ENCODE results near the gene TIMM22.
"Not testable (repeated sequence)": the region's sequence is repeated elsewhere in the genome, so short reads cannot be mapped to it uniquely, and the experiment has no call there.

Gene TIMM22

GRCh38 chr17:979539-980405, 17.2 kb upstream of the TIMM22 start, which contains the start of gene NXN:
Gene NXN (minus strand): TSS chr17:979776.
- Mint-ChIP-seq H3K27me3 (peaks cover 11% of the 10 kb centered on the region), H3K9me3 (no peaks in the 10 kb centered on the region), H3K36me3 (no peaks in the 10 kb centered on the region), H3K4me3 (peak within 1 kb of the TSS; percentile 85), H3K27ac (no peak within 1 kb of the TSS), H3K4me1 (peaks cover 13% of the 10 kb centered on the region)
- DNase-seq (ENCODE audit: low spot score in 2 of 2): peak; percentile 89 to 95
- ATAC-seq (ENCODE audit: low read depth): peak; percentile 75

- ATAC-seq (ENCODE audit: low read depth) (peak; percentile 80), DNase-seq (ENCODE audit: low spot score in 2 of 2) (peak; percentile 73 to 78)
- Mint-ChIP-seq H3K4me3 (peak overlapping the region; percentile 85), H3K36me3 (no peaks in the 10 kb centered on the region), H3K9me3 (no peaks in the 10 kb centered on the region), H3K27me3 (peaks cover 9% of the 10 kb centered on the region), H3K27ac (no peak overlapping the region), H3K4me1 (peaks cover 13% of the 10 kb centered on the region)
Observed at GRCh38 chr17:980406-981291, 16.3 kb upstream of the TIMM22 start.

- peaks cover 13% of the 10 kb centered on the region for H3K4me1 Mint-ChIP-seq
- DNase-seq (ENCODE audit: low spot score in 2 of 2) (no peak), ATAC-seq (ENCODE audit: low read depth) (no peak)
- H3K9me3 Mint-ChIP-seq: no peaks in the 10 kb centered on the region
- peaks cover 8% of the 10 kb centered on the region for H3K27me3 Mint-ChIP-seq
- H3K4me3 Mint-ChIP-seq: peak overlapping the region; percentile 85
- H3K36me3 Mint-ChIP-seq: no peaks in the 10 kb centered on the region
- H3K27ac Mint-ChIP-seq: no peak overlapping the region
Observed at GRCh38 chr17:981292-981658, 15.7 kb upstream of the TIMM22 start.

GRCh38 chr17:983921-984320, 13.0 kb upstream of the TIMM22 start:
- no peak for DNase-seq (ENCODE audit: low spot score in 2 of 2)
- Mint-ChIP-seq H3K9me3 (no peaks in the 10 kb centered on the region), H3K36me3 (no peaks in the 10 kb centered on the region), H3K27ac (no peak overlapping the region), H3K4me3 (no peak overlapping the region), H3K4me1 (peaks cover 10% of the 10 kb centered on the region), H3K27me3 (peaks cover 2% of the 10 kb centered on the region)
- ATAC-seq (ENCODE audit: low read depth): no peak

- no peaks in the 10 kb centered on the region for H3K36me3 Mint-ChIP-seq
- peaks cover 2% of the 10 kb centered on the region for H3K27me3 Mint-ChIP-seq
- H3K4me1 Mint-ChIP-seq: no peaks in the 10 kb centered on the region
- ATAC-seq (ENCODE audit: low read depth): no peak
- H3K9me3 Mint-ChIP-seq: peaks cover 2% of the 10 kb centered on the region
- no peak for DNase-seq (ENCODE audit: low spot score in 2 of 2)
- H3K27ac Mint-ChIP-seq: no peak overlapping the region
- no peak overlapping the region for H3K4me3 Mint-ChIP-seq
Observed at GRCh38 chr17:986322-986929, 10.5 kb upstream of the TIMM22 start.

GRCh38 chr17:987931-988330, 9.0 kb upstream of the TIMM22 start:
- Mint-ChIP-seq H3K4me3 (no peak overlapping the region), H3K36me3 (no peaks in the 10 kb centered on the region), H3K4me1 (no peaks in the 10 kb centered on the region), H3K27ac (no peak overlapping the region), H3K9me3 (peaks cover 2% of the 10 kb centered on the region), H3K27me3 (peaks cover 2% of the 10 kb centered on the region)
- DNase-seq (ENCODE audit: low spot score in 2 of 2): no peak
- no peak for ATAC-seq (ENCODE audit: low read depth)

GRCh38 chr17:988561-988960, 8.4 kb upstream of the TIMM22 start:
- ATAC-seq (ENCODE audit: low read depth) (no peak), DNase-seq (ENCODE audit: low spot score in 2 of 2) (no peak)
- peaks cover 2% of the 10 kb centered on the region for H3K27me3 Mint-ChIP-seq
- H3K4me1 Mint-ChIP-seq: no peaks in the 10 kb centered on the region
- no peak overlapping the region for H3K27ac Mint-ChIP-seq
- H3K9me3 Mint-ChIP-seq: peaks cover 6% of the 10 kb centered on the region
- peaks cover 2% of the 10 kb centered on the region for H3K36me3 Mint-ChIP-seq
- no peak overlapping the region for H3K4me3 Mint-ChIP-seq

- no peak for ATAC-seq (ENCODE audit: low read depth)
- H3K9me3 Mint-ChIP-seq: peaks cover 17% of the 10 kb centered on the region
- peaks cover 2% of the 10 kb centered on the region for H3K4me1 Mint-ChIP-seq
- no peak overlapping the region for H3K27ac Mint-ChIP-seq
- H3K27me3 Mint-ChIP-seq: peaks cover 2% of the 10 kb centered on the region
- no peak overlapping the region for H3K4me3 Mint-ChIP-seq
- DNase-seq (ENCODE audit: low spot score in 2 of 2): no peak
- H3K36me3 Mint-ChIP-seq: peaks cover 8% of the 10 kb centered on the region
Observed at GRCh38 chr17:992933-993332, 4.0 kb upstream of the TIMM22 start.

- H3K4me3 Mint-ChIP-seq; H3K4me1 Mint-ChIP-seq; H3K27me3 Mint-ChIP-seq; DNase-seq (ENCODE audit: low spot score in 2 of 2); ATAC-seq (ENCODE audit: low read depth); H3K27ac Mint-ChIP-seq: not testable (repeated sequence)
- Mint-ChIP-seq H3K36me3 (peaks cover 11% of the 10 kb centered on the region), H3K9me3 (peaks cover 17% of the 10 kb centered on the region)
Observed at GRCh38 chr17:995324-995723, 1.6 kb upstream of the TIMM22 start.

GRCh38 chr17:998111-998510, 1.2 kb downstream of the TIMM22 start:
- Mint-ChIP-seq H3K4me3 (peak overlapping the region; percentile 98), H3K36me3 (peaks cover 25% of the 10 kb centered on the region), H3K27ac (no peak overlapping the region), H3K4me1 (peaks cover 9% of the 10 kb centered on the region), H3K27me3 (no peaks in the 10 kb centered on the region), H3K9me3 (peaks cover 15% of the 10 kb centered on the region)
- DNase-seq (ENCODE audit: low spot score in 2 of 2) (no peak), ATAC-seq (ENCODE audit: low read depth) (no peak)

GRCh38 chr17:1000597-1001461, 3.9 kb downstream of the TIMM22 start:
- DNase-seq (ENCODE audit: low spot score in 2 of 2) (no peak), ATAC-seq (ENCODE audit: low read depth) (no peak)
- H3K4me3 Mint-ChIP-seq: no peak overlapping the region
- H3K9me3 Mint-ChIP-seq: no peaks in the 10 kb centered on the region
- peaks cover 9% of the 10 kb centered on the region for H3K4me1 Mint-ChIP-seq
- no peaks in the 10 kb centered on the region for H3K27me3 Mint-ChIP-seq
- H3K27ac Mint-ChIP-seq: no peak overlapping the region
- peaks cover 23% of the 10 kb centered on the region for H3K36me3 Mint-ChIP-seq

- H3K9me3 Mint-ChIP-seq: no peaks in the 10 kb centered on the region
- H3K36me3 Mint-ChIP-seq: peaks cover 23% of the 10 kb centered on the region
- no peak for ATAC-seq (ENCODE audit: low read depth)
- H3K4me1 Mint-ChIP-seq: peaks cover 9% of the 10 kb centered on the region
- H3K27me3 Mint-ChIP-seq: no peaks in the 10 kb centered on the region
- DNase-seq (ENCODE audit: low spot score in 2 of 2): no peak
- peak overlapping the region; percentile 4 for H3K27ac Mint-ChIP-seq
- no peak overlapping the region for H3K4me3 Mint-ChIP-seq
Observed at GRCh38 chr17:1001640-1002411, 4.9 kb downstream of the TIMM22 start.

- Mint-ChIP-seq H3K27ac (peak overlapping the region; percentile 4), H3K27me3 (no peaks in the 10 kb centered on the region), H3K4me1 (peaks cover 9% of the 10 kb centered on the region), H3K4me3 (no peak overlapping the region), H3K9me3 (no peaks in the 10 kb centered on the region), H3K36me3 (peaks cover 23% of the 10 kb centered on the region)
- no peak for ATAC-seq (ENCODE audit: low read depth)
- no peak for DNase-seq (ENCODE audit: low spot score in 2 of 2)
Observed at GRCh38 chr17:1002412-1002753, 5.5 kb downstream of the TIMM22 start.

Measured in memory B cell (primary cell).